ENCODE results near the gene CPNE5.
"Not testable (repeated sequence)": the region's sequence is repeated elsewhere in the genome, so short reads cannot be mapped to it uniquely, and the experiment has no call there.

Gene CPNE5

DNA sequence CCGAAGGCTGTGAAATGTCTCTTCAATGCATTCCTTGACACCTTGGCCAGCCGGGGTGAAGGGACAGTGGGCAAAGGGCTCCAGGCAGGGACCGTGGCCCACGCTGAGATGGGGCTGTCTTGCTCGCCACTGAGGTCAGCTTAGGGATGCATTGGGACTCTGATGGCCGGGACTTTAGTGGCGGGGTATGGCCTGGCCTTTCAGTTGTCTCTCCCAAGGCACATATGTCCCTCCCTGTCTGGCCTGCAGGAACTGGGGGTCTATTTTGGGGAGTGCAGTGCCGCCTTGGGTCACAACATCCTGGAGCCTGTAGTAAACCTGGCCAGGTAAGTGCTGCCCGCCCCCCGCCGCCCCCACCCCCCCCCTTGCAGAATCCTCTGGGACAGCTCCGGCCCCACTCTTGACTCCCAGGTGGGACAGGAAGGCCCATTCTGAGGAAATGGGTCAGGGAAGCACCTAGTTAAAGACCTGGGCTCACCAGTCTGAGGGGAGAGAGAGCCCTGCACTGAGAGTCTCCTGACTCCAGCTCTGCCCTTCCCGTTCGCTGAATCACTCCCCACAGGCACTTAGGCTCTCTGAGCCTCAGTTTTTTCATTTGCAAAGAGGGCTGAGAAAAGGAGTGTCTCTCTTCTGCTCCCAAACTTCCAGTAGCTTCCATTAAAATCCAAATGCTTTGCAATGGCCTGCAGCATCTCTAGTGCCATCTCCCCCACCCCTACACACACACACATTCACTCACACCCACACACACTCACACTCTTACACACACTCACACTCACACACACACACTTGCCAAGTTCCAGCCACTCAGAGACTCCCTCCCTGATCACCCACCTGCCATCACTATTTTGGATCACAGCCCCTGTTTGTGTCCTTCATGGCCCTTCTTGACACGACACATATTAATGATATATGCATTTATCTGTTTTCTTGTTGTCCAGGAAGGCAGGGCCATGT lies 108.5 kb downstream of the CPNE5 start:
- TF ChIP-seq NFRKB (IDR thresholded peaks at IDR 0.05) (no peak), FOXM1 (IDR thresholded peaks at IDR 0.05; ENCODE audit: borderline replicate concordance) (no peak), ZNF384 (IDR thresholded peaks at IDR 0.05) (no peak), SP1 (IDR thresholded peaks at IDR 0.05) (no peak), L3MBTL2 (conservative IDR thresholded peaks at IDR 0.05) (no peak), CTBP1 (IDR thresholded peaks at IDR 0.05; ENCODE audit: borderline replicate concordance) (no peak)
- TF ChIP-seq, protein P1, sequence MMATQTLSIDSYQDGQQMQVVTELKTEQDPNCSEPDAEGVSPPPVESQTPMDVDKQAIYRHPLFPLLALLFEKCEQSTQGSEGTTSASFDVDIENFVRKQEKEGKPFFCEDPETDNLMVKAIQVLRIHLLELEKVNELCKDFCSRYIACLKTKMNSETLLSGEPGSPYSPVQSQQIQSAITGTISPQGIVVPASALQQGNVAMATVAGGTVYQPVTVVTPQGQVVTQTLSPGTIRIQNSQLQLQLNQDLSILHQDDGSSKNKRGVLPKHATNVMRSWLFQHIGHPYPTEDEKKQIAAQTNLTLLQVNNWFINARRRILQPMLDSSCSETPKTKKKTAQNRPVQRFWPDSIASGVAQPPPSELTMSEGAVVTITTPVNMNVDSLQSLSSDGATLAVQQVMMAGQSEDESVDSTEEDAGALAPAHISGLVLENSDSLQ (IDR thresholded peaks at IDR 0.05): no peak
- DNase-seq (ENCODE audit: extremely low spot score): no peak
- ChIA-PET POLR2A (no interaction called here), CTCF (interaction anchor here (0.5 to 0.6 kb wide), 2 partner anchors 50 to 115 kb away, joined by 3 to 6 read pairs; no protein-coding TSS in a partner anchor)

DNA sequence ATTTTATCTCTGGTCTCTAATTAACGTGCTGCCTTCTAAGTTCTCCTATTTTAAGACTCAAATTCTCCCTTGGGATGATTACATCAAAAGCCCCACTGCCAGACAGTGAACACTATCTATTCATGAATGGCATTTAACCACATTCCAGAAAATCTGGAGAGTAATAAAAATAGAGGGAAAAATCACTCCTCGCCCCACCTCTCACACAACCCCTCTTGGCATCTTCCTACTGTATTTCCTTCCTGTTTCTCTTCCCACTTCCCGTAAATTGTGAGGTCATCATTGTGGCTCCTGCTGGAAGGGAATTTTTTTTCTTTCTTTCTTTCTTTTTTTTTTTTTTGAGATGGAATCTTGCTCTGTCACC lies 110.1 kb downstream of the CPNE5 start:
- TF ChIP-seq FOXA1 (IDR thresholded peaks at IDR 0.05) (no peak), TARDBP (IDR thresholded peaks at IDR 0.05) (no peak), L3MBTL2 (conservative IDR thresholded peaks at IDR 0.05) (no peak)
- ChIA-PET POLR2A (no interaction called here), CTCF (interaction anchor here (0.7 kb wide), 1 partner anchor 639 kb away, joined by 4 read pairs; no protein-coding TSS in a partner anchor)
- no peak for DNase-seq (ENCODE audit: extremely low spot score)

DNA sequence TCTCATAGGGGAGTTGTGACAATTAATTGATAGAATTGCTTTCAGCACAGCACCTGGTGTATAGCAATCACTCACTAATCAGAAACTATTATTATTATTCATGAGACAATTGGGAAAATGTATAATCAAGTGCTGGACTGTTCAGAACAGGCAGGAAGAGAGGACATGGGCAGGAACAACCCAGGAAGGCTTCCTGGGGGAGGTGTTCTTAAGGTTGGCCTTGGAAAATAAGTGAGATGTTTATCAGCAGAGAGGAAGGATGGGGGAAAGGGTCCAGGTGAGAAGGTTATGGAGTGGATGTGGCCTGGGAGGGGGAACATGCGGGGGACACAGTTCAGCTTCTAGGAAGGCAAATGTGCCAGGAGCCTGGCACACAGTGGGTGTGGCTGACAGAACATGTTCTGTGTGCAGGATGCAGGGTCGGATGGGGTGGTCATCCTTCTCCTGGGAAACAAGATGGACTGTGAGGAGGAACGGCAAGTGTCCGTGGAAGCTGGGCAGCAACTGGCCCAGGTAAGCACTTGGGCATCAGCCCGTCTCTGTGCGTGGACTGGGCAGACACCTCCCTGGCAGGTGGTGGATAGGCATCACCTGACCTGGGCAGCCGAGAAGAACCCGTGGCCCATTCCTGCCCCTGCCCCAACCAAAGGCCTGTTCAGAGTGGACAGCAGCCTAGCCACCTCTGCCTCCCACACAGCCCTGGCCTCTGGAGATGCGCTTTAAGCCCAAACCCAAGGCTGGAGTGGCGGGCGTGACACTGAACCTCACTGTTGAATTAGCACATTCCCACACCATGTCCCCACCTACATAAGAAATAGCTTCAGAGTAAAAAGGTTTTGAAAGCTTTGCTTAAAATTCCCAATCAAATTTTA lies 110.7 kb downstream of the CPNE5 start:
- no peak for TF ChIP-seq CTBP1 (IDR thresholded peaks at IDR 0.05; ENCODE audit: borderline replicate concordance)
- TF ChIP-seq, protein P1 (IDR thresholded peaks at IDR 0.05): no peak
- no peak for TF ChIP-seq FOXK2 (IDR thresholded peaks at IDR 0.05)
- TF ChIP-seq FOXA1 (IDR thresholded peaks at IDR 0.05): no peak
- TF ChIP-seq SP1 (IDR thresholded peaks at IDR 0.05): no peak
- TF ChIP-seq ZNF384 (IDR thresholded peaks at IDR 0.05): no peak
- TF ChIP-seq ELF4 (IDR thresholded peaks at IDR 0.05): no peak
- no peak for TF ChIP-seq LEF1 (IDR thresholded peaks at IDR 0.05; ENCODE audit: borderline replicate concordance)
- no peak for TF ChIP-seq ARNT (IDR thresholded peaks at IDR 0.05)
- TF ChIP-seq BHLHE40 (IDR thresholded peaks at IDR 0.05; ENCODE audit: borderline replicate concordance): no peak
- ChIA-PET CTCF (no interaction called here), POLR2A (no interaction called here)
- DNase-seq (ENCODE audit: extremely low spot score): no peak

DNA sequence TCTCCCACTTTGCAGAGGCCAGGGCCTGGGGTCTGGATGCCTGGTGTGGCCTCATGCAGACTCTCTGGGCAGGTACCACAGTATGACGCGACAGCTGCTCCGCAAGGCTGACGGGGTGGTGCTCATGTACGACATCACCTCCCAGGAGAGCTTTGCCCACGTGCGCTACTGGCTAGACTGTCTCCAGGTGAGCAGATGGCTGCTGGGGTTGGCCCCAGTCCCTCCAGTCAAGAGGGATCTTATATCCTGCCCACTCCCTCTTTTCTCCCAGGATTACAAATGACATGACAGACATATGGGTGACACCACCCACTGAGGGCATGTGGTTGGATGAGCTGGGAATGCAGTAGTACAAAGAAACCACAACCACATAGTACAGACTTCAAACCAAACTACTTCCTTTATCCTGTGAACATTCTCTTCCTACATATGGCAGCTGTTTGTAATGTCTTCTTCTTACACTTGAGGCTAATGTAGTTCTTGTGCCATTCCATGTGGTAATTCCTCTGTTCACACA lies 111.7 kb downstream of the CPNE5 start:
- no peak for DNase-seq (ENCODE audit: extremely low spot score)
- ChIA-PET POLR2A (no interaction called here), CTCF (no interaction called here)
- TF ChIP-seq SP1 (IDR thresholded peaks at IDR 0.05): no peak

DNA sequence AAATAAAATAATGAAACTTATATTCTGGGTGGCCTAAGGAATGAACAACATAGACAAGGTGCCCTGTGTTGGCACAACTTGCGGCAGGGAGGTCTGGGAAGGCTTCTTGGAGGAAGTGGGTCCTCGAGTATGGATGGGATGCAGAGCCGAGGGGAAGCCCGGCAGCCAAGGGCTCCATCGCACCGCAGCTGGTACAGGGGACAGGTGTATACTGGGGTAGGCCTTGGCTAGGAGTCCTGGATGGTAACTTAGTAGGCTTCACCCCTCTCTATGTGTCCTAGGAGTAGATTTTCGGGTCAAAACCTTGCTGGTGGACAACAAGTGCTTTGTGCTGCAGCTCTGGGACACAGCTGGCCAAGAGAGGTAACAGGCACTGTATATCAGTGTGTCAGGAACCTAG lies 113.7 kb downstream of the CPNE5 start:
- CTCF ChIA-PET: interaction anchor here (1.5 kb wide), 1 partner anchor 111 kb away, joined by 5 read pairs; no protein-coding TSS in a partner anchor
- DNase-seq (ENCODE audit: extremely low spot score): no peak
- POLR2A ChIA-PET: no interaction called here
- TF ChIP-seq, protein P1 (IDR thresholded peaks at IDR 0.05): no peak

DNA sequence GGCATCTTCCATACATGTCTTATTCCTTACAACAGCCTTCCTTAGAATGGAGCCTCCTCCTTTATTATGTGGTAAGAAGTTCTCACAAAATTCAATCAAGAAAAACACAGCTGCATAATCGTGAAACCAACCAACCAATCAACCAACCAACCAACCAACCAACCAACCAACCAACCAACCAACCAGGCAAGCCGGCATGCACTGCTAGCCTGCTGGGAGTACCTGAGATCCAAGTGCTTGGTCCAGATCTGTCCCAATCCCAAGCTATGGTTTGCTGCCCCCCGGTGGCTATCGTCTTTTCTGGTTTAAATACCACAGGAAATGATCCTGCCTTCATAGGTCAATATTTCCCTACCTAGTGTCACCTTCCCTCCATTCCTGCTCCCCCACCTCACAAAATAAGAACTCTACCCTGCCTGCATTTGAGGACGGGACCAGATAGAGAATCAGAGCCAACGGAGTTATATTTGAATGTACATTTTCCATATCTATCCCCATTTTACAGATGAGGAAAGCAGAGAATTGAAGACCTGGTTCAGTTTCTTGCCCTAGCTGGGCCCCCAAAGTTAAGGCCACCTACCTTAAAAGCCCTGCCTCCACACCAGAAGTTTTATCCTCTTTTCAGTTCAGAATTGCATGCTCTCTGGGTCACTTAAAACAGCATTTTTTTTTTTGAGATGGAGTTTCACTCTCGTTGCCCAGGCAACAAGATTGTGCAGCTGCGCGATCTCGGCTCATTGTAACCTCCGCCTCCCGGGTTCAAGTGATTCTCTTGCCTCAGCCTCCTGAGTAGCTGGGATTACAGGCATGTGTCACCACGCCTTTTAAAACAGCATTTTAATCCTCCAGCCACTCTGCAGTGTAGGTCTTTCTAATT lies 114.5 kb downstream of the CPNE5 start:
- CTCF ChIA-PET: interaction anchor here (0.7 to 1.5 kb wide), 5 partner anchors 16 to 146 kb away, joined by 3 to 5 read pairs (median 4); no protein-coding TSS in a partner anchor
- peak; percentile 71 for DNase-seq (ENCODE audit: extremely low spot score)
- TF ChIP-seq ELF4 (IDR thresholded peaks at IDR 0.05): no peak
- no peak for TF ChIP-seq HDGF (IDR thresholded peaks at IDR 0.05; ENCODE audit: borderline replicate concordance)
- TF ChIP-seq CTBP1 (IDR thresholded peaks at IDR 0.05; ENCODE audit: borderline replicate concordance): no peak
- POLR2A ChIA-PET: no interaction called here

DNA sequence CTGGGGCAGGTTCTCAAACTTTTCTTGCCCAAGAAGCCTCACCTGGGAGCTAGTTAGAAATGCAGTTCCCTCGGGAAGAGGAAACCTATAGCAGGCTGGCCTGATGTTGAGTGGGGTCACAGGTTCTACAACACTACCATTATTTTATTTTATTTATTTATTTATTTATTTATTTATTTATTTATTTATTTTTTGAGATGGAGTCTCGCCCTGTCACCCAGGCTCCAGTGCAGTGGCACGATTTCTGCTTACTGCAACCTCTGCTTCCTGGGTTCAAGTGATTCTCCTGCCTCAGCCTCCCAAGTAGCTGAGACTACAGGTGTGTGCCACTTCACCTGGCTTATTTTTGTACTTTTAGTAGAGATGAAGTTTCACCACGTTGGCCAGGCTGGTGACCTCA lies 115.3 kb downstream of the CPNE5 start:
- CTCF ChIA-PET: interaction anchor here (0.7 to 1.5 kb wide), 5 partner anchors 15 to 145 kb away, joined by 3 to 5 read pairs (median 4); no protein-coding TSS in a partner anchor
- DNase-seq (ENCODE audit: extremely low spot score); POLR2A ChIA-PET: not testable (repeated sequence)
